ENCODE measurements around the gene TXNIP.

- no peak for TF ChIP-seq CTCF (IDR thresholded peaks at IDR 0.05)
- no peak for TF ChIP-seq POLR2A (IDR thresholded peaks at IDR 0.05)
- TF ChIP-seq POLR2AphosphoS5 (IDR thresholded peaks at IDR 0.05; ENCODE audit: insufficient read depth in 1 of 2, low read depth in 1 of 2): no peak
Observed at GRCh38 chr1:146029117-146029516, 32.7 kb upstream of the TXNIP start.

Data from vagina (tissue), 2 donors.